ENCODE data around the gene CADPS.

Gene CADPS

DNA sequence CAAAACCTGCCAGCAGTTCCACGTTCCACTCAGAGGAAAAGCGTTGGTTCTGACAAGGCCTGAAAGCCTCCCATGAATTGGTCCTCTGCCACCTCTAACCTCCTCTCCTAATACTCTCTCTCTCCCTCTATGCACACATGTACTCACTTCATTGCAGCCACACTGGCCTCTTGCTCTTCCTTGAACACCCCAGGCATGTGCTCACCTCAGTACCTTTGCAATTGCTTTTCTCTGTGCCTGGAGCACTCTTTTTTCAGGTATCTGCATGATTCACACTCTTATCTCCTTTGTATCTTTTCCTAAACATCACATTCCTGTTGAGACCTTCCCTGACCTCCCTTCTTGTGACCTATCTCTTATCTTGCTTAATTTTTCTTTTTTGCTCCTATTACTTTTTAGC lies 323.7 kb downstream of the CADPS start:
- Histone ChIP-seq H3K4me3 (ENCODE audit: low read length) (no peak overlapping the region), H3K9ac (ENCODE audit: low read length) (no peak overlapping the region), H3K27me3 (ENCODE audit: control insufficient read depth, insufficient read depth, low read length) (no peaks in the 10 kb centered on the region), H3K9me3 (ENCODE audit: control insufficient read depth, low read length) (no peaks in the 10 kb centered on the region), H3K36me3 (ENCODE audit: control insufficient read depth, insufficient read depth, low read length) (no peaks in the 10 kb centered on the region), H3K4me1 (ENCODE audit: control insufficient read depth, insufficient read depth, low read length) (no peaks in the 10 kb centered on the region)

DNA sequence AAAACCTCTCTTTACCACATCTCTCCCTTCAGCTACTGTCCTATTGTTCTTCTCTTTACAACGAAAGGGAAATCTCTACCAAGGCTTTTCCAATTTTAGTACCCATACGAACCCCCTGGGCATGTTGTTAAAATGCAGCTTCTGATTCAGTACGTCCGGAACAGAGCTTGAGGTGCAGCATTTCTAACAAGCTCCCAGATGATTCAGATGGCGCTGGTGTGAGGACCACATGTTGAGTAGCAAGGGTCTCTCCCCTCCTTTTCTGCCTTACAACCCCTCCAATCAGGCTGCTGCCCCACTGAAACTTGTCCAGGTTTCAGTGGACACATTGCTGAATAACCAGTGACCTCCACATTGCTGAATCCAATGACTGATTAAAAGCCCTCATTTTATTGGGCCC lies 324.8 kb downstream of the CADPS start:
- H3K9me3 ChIP-seq (ENCODE audit: control insufficient read depth, low read length), result no peaks in the 10 kb centered on the region
- no peaks in the 10 kb centered on the region for H3K27me3 ChIP-seq (ENCODE audit: control insufficient read depth, insufficient read depth, low read length)
- H3K4me1 ChIP-seq (ENCODE audit: control insufficient read depth, insufficient read depth, low read length), result no peaks in the 10 kb centered on the region
- H3K9ac ChIP-seq (ENCODE audit: low read length), result no peak overlapping the region
- H3K4me3 ChIP-seq (ENCODE audit: low read length), result no peak overlapping the region
- no peaks in the 10 kb centered on the region for H3K36me3 ChIP-seq (ENCODE audit: control insufficient read depth, insufficient read depth, low read length)

DNA sequence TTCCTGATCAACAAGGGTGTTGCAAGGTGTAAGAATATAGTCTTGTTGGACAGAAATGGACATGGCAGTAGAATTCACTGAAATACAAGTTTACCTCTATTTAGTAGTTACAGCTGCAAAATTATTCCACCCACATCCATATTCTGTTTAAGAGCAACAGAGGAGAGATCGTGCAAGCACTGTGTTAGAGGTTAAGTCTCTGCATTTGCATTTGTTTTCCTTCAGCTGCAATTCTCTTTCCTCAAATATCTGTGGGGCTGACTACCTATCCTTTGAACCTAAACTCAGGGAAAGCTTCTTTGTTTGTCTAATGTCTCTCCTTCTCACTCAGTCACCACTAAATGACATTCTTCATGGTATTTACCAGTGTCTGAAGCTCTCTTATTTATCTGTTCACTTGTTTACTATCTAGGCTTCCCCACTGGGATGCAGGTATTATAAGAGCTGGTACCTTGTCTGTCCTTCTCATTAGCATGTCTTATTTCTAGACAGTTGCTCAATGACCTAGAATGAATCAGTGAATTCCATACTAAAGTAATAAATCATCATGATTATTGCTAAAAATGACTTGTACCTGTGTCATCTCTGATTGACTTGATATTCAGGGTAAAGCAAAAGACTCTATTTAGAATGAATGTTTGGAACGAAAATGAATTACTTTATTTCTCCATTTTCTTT lies 326.5 kb downstream of the CADPS start:
- Histone ChIP-seq H3K9me3 (ENCODE audit: control insufficient read depth, low read length) (no peaks in the 10 kb centered on the region), H3K27me3 (ENCODE audit: control insufficient read depth, insufficient read depth, low read length) (no peaks in the 10 kb centered on the region), H3K36me3 (ENCODE audit: control insufficient read depth, insufficient read depth, low read length) (no peaks in the 10 kb centered on the region), H3K4me1 (ENCODE audit: control insufficient read depth, insufficient read depth, low read length) (no peaks in the 10 kb centered on the region), H3K4me3 (ENCODE audit: low read length) (no peak overlapping the region), H3K9ac (ENCODE audit: low read length) (no peak overlapping the region)

DNA sequence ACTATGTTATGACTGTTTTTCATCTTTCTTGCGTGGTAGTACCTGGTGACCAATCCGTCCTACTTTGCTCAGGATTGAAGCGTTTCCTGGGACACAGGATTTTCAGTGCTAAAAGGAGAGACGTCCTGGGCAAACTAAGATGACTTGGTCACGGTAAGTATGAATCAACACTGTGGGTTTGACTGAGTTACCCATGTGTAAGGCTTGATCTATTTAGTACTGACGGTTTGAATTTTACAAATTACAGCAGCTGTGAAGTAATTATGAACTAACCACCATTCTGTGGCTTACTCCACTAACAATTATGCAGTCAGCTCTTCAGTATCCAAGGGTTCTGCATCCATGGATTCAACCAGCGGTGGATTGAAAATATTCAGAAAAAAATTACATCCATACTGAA lies 328.9 kb downstream of the CADPS start:
- no peaks in the 10 kb centered on the region for H3K4me1 ChIP-seq (ENCODE audit: control insufficient read depth, insufficient read depth, low read length)
- H3K36me3 ChIP-seq (ENCODE audit: control insufficient read depth, insufficient read depth, low read length), result no peaks in the 10 kb centered on the region
- no peak overlapping the region for H3K9ac ChIP-seq (ENCODE audit: low read length)
- H3K9me3 ChIP-seq (ENCODE audit: control insufficient read depth, low read length), result no peaks in the 10 kb centered on the region
- H3K4me3 ChIP-seq (ENCODE audit: low read length), result no peak overlapping the region
- H3K27me3 ChIP-seq (ENCODE audit: control insufficient read depth, insufficient read depth, low read length), result no peaks in the 10 kb centered on the region

DNA sequence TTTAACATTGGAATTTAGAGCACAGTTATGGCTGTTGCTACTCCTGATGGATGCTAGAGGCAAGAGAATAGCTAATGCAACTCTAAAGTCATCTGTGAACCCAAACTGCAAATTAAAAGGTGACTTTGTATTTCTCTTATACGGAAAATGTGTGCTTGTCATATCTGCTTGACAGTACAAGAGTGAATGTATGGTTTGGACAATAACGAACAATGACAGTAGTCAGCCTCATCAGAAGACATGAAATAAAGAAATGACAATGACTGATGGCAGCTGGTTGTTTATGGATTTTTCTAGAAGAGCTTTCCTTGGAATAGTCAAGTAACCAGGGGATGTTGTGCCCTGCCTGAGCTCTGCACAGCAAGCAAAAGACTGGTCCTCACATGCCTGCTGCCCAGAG lies 333.0 kb downstream of the CADPS start:
- Histone ChIP-seq H3K9ac (ENCODE audit: low read length) (no peak overlapping the region), H3K36me3 (ENCODE audit: control insufficient read depth, insufficient read depth, low read length) (no peaks in the 10 kb centered on the region), H3K27me3 (ENCODE audit: control insufficient read depth, insufficient read depth, low read length) (no peaks in the 10 kb centered on the region), H3K4me3 (ENCODE audit: low read length) (no peak overlapping the region), H3K4me1 (ENCODE audit: control insufficient read depth, insufficient read depth, low read length) (no peaks in the 10 kb centered on the region), H3K9me3 (ENCODE audit: control insufficient read depth, low read length) (no peaks in the 10 kb centered on the region)

DNA sequence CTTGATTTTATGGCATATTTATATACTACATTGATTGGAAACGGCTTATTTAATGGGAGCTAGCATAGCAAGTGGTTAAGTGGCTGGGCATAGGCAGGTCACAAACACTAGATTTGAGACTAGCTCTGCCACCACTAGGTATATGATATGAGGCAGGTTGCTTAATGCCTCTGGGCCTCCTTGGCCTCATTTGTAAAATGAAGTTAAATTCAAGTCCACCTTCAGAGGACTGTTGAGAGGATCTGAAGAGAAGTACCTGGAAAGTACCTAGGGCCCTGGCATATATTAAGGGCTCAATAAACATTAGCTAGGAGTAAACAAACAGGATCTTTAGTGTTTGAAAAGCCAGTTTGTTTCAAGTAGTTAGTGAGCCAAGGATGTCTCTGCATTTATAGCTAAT lies 335.5 kb downstream of the CADPS start:
- Histone ChIP-seq H3K9me3 (ENCODE audit: control insufficient read depth, low read length) (no peaks in the 10 kb centered on the region), H3K9ac (ENCODE audit: low read length) (no peak overlapping the region), H3K4me1 (ENCODE audit: control insufficient read depth, insufficient read depth, low read length) (no peaks in the 10 kb centered on the region), H3K4me3 (ENCODE audit: low read length) (no peak overlapping the region), H3K36me3 (ENCODE audit: control insufficient read depth, insufficient read depth, low read length) (no peaks in the 10 kb centered on the region), H3K27me3 (ENCODE audit: control insufficient read depth, insufficient read depth, low read length) (no peaks in the 10 kb centered on the region)

DNA sequence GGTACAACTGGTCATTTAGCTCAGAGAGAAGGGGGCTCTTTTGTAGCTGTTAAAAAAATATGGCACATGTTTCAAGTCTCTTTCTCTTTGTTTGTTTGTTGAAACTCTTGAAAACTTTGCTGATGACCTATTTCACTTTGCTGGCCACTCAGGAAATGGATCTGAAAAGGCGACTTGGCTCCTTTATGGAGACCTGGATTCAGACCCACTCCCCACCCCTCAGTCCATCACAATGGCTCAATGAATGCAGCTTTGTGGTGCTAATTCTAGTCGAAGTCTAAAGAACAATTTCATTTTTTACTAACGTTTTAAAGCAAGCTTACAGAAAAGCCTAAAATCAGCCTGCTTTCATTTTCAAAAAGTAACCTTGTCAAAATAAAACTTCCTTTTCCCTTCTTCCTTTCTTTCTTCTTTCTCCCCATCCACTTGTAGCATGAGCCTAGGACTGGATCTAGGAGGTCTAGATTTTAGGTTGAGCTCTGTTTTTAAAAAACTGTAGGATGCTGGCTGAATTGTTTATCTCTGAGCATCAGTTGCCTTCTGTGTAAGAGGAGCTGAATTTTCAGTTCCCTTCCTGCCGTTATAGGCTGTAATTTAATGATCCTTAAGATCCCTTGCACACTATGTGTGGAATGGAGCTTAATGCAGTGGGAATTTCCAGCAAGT lies 336.4 kb downstream of the CADPS start:
- H3K27me3 ChIP-seq (ENCODE audit: control insufficient read depth, insufficient read depth, low read length), result no peaks in the 10 kb centered on the region
- no peak overlapping the region for H3K4me3 ChIP-seq (ENCODE audit: low read length)
- H3K9ac ChIP-seq (ENCODE audit: low read length), result no peak overlapping the region

DNA sequence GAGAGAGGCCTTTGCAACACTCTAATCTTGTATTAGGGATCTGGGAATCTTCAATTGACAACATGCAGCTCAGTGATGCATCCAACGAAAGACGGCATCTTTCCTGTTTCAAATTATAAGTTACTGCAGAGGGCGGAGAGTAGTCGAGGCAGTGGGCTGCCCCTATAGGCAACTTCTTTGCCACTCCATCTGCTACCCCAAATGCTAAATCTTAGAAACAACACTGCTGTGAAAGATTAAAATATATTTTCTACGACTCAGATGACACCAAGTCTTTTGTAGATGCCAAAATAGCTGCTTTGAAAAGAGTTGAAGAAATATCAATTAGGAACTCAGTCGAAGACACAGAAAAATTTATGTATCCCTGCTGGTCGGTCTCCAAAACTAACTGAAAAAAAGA lies 340.9 kb downstream of the CADPS start:
- Histone ChIP-seq H3K36me3 (ENCODE audit: control insufficient read depth, insufficient read depth, low read length) (no peaks in the 10 kb centered on the region), H3K9me3 (ENCODE audit: control insufficient read depth, low read length) (no peaks in the 10 kb centered on the region), H3K4me1 (ENCODE audit: control insufficient read depth, insufficient read depth, low read length) (no peaks in the 10 kb centered on the region), H3K27me3 (ENCODE audit: control insufficient read depth, insufficient read depth, low read length) (no peaks in the 10 kb centered on the region), H3K9ac (ENCODE audit: low read length) (no peak overlapping the region), H3K4me3 (ENCODE audit: low read length) (no peak overlapping the region)

More for the DNA sequence above, 336.4 kb downstream of the CADPS start:
- Histone ChIP-seq H3K9me3 (ENCODE audit: control insufficient read depth, low read length) (no peaks in the 10 kb centered on the region), H3K36me3 (ENCODE audit: control insufficient read depth, insufficient read depth, low read length) (no peaks in the 10 kb centered on the region), H3K4me1 (ENCODE audit: control insufficient read depth, insufficient read depth, low read length) (no peaks in the 10 kb centered on the region)

DNA sequence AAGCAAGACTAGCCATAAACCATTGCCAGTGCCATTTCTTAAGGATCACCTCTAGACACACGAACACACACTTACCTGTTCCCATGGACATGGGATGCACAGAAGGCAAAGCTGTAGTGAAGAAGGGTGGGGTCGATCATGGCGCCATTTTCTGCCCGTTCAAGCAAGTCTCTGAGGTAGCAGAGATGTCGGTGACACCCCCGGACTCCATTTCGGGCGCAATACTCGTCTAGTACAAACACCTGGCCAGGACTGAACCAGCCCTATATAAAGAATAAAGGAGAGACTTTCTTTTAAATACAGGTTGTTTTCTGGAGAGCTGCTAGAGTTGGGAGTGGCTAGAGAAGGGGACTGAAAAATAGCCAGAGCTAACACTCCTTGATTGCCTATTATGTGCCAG lies 342.4 kb downstream of the CADPS start:
- Histone ChIP-seq H3K4me1 (ENCODE audit: control insufficient read depth, insufficient read depth, low read length) (no peaks in the 10 kb centered on the region), H3K4me3 (ENCODE audit: low read length) (no peak overlapping the region), H3K36me3 (ENCODE audit: control insufficient read depth, insufficient read depth, low read length) (no peaks in the 10 kb centered on the region), H3K9me3 (ENCODE audit: control insufficient read depth, low read length) (no peaks in the 10 kb centered on the region), H3K27me3 (ENCODE audit: control insufficient read depth, insufficient read depth, low read length) (no peaks in the 10 kb centered on the region), H3K9ac (ENCODE audit: low read length) (no peak overlapping the region)

DNA sequence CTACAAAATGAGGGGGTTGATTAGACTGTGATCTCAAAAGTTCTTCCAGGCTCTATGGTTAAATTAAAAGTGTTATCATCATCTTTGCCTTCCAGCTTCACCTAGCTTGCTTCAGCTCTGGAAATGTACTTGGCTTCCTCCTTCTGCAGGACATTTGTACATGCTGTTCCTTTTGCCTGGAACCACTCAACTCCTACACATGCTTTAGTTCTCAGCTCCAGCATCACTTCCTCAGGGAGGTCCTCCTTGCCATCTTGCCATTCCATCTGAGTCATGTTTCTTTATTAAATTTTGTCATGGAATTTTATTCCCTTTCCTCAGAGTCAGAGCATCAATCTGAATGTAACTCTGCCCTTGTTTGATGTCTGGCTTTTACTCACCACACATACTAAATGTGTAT lies 343.2 kb downstream of the CADPS start:
- Histone ChIP-seq H3K27me3 (ENCODE audit: control insufficient read depth, insufficient read depth, low read length) (no peaks in the 10 kb centered on the region), H3K4me1 (ENCODE audit: control insufficient read depth, insufficient read depth, low read length) (no peaks in the 10 kb centered on the region), H3K36me3 (ENCODE audit: control insufficient read depth, insufficient read depth, low read length) (no peaks in the 10 kb centered on the region), H3K9me3 (ENCODE audit: control insufficient read depth, low read length) (no peaks in the 10 kb centered on the region), H3K9ac (ENCODE audit: low read length) (no peak overlapping the region), H3K4me3 (ENCODE audit: low read length) (no peak overlapping the region)

DNA sequence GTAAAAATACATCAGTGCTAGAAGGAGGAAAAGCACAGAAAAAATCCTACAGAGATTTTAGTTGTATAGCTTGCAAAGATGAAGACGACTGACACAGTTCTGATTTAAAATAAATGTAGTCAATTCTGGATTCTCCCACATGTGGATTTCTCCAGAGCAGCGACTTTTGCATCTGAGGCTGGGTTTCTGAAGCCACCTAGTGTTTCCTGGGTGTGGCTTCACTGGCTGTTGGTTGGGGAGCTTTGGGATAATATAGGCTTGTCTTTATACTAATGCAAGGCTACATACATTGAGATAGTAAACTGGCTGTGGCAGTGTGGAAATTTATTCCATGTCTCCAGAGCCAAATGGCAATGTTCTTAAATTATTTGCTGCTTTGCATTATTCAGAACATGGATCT lies 343.7 kb downstream of the CADPS start:
- Histone ChIP-seq H3K9ac (ENCODE audit: low read length) (no peak overlapping the region), H3K4me1 (ENCODE audit: control insufficient read depth, insufficient read depth, low read length) (no peaks in the 10 kb centered on the region), H3K36me3 (ENCODE audit: control insufficient read depth, insufficient read depth, low read length) (no peaks in the 10 kb centered on the region), H3K4me3 (ENCODE audit: low read length) (no peak overlapping the region), H3K9me3 (ENCODE audit: control insufficient read depth, low read length) (no peaks in the 10 kb centered on the region), H3K27me3 (ENCODE audit: control insufficient read depth, insufficient read depth, low read length) (no peaks in the 10 kb centered on the region)

DNA sequence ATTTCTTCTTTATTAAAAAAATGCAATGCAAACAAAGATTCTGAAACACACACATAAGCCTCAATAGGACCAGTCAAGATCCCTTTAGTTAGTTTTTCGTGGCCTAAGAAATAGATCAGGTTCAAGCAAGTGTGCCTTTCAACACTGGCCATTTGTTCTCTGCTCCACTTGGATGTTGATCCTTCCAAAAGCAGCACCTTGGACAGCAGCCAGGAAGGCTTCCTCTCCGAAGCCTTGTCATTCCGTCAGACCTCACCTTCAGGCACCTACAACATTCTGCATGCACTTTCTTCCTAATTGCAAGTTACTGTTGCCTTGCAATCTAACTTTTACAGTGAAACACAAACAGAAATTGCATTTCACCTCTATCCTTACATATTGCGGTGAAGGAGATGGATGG lies 346.0 kb downstream of the CADPS start:
- Histone ChIP-seq H3K4me3 (ENCODE audit: low read length) (no peak overlapping the region), H3K27me3 (ENCODE audit: control insufficient read depth, insufficient read depth, low read length) (no peaks in the 10 kb centered on the region), H3K9ac (ENCODE audit: low read length) (no peak overlapping the region), H3K36me3 (ENCODE audit: control insufficient read depth, insufficient read depth, low read length) (no peaks in the 10 kb centered on the region), H3K4me1 (ENCODE audit: control insufficient read depth, insufficient read depth, low read length) (no peaks in the 10 kb centered on the region), H3K9me3 (ENCODE audit: control insufficient read depth, low read length) (no peaks in the 10 kb centered on the region)

All from mucosa of stomach (tissue), 1 donor.